NOMO-1 treated with dmso at 0.1 percent for 144 hours (cell line): ENCODE results near the gene TIPRL.
"Not testable (repeated sequence)": the region's sequence is repeated elsewhere in the genome, so short reads cannot be mapped to it uniquely, and the experiment has no call there.

Source experiments
- DNase-seq: peaks from one replicate; lab custom pipeline; 2025; ENCODE audit not compliant: unreplicated experiment; lab: John Stamatoyannopoulos, UW

Gene TIPRL

GRCh38 chr1:168207673-168208072 is 28.9 kb downstream of the TIPRL start:
- not testable (repeated sequence) for DNase-seq

GRCh38 chr1:168210312-168210711 is 31.6 kb downstream of the TIPRL start:
- DNase-seq, result no peak

GRCh38 chr1:168213349-168213748 is 34.6 kb downstream of the TIPRL start:
- no peak for DNase-seq

GRCh38 chr1:168216171-168216570 is 37.4 kb downstream of the TIPRL start:
- no peak for DNase-seq

- DNase-seq, result no peak
These were observed 38.9 kb downstream of the TIPRL start for GRCh38 chr1:168217664-168218063.

- DNase-seq, result no peak
These were observed 39.9 kb downstream of the TIPRL start for GRCh38 chr1:168218658-168219057.

GRCh38 chr1:168220470-168220871 is 41.7 kb downstream of the TIPRL start:
- no peak for DNase-seq

- DNase-seq, result no peak
These were observed 42.5 kb downstream of the TIPRL start for GRCh38 chr1:168221275-168221674.

GRCh38 chr1:168223261-168223660 is 44.5 kb downstream of the TIPRL start:
- no peak for DNase-seq

GRCh38 chr1:168223681-168224540 is 45.1 kb downstream of the TIPRL start:
- no peak for DNase-seq

- no peak for DNase-seq
These were observed 46.2 kb downstream of the TIPRL start for GRCh38 chr1:168224991-168225390.

GRCh38 chr1:168225476-168226190 is 46.9 kb downstream of the TIPRL start, which contains the start of gene SFT2D2:
TSS of gene SFT2D2 (plus strand) at chr1:168226004. CDS start at chr1:168226080, 76 bp downstream.
- DNase-seq, result peak; percentile 82

- DNase-seq, result no peak
These were observed 48.9 kb downstream of the TIPRL start for GRCh38 chr1:168227620-168228019.

GRCh38 chr1:168229893-168230292 is 51.1 kb downstream of the TIPRL start:
- no peak for DNase-seq

GRCh38 chr1:168230709-168231108 is 51.9 kb downstream of the TIPRL start:
- DNase-seq, result no peak

GRCh38 chr1:168234846-168235547 is 56.2 kb downstream of the TIPRL start:
- no peak for DNase-seq

GRCh38 chr1:168235548-168235885 is 56.8 kb downstream of the TIPRL start:
- no peak for DNase-seq

GRCh38 chr1:168235937-168236336 is 57.2 kb downstream of the TIPRL start:
- no peak for DNase-seq

GRCh38 chr1:168236836-168237611 is 58.3 kb downstream of the TIPRL start:
- no peak for DNase-seq

GRCh38 chr1:168243198-168243597 is 64.4 kb downstream of the TIPRL start:
- no peak for DNase-seq

- no peak for DNase-seq
These were observed 65.0 kb downstream of the TIPRL start for GRCh38 chr1:168243636-168244212.
